HL-60 (cell line): ENCODE results near the gene LGI1.

Experiments
- CTCF ChIP-seq: IDR thresholded peaks from one replicate; pipeline ENCODE4 v1.5.1; 2011; ENCODE audit warnings: low read length, control low read depth, inconsistent platforms; ENCODE audit not compliant: insufficient read depth
- GABPA ChIP-seq: IDR thresholded peaks from 2 replicates; pipeline ENCODE4 v1.6.1; 2012; ENCODE audit warnings: low read depth
- POLR2AphosphoS5 ChIP-seq: IDR thresholded peaks from 2 replicates; pipeline ENCODE4 v1.6.1; 2012; ENCODE audit warnings: low read depth
- REST ChIP-seq: IDR thresholded peaks from 2 replicates; pipeline ENCODE4 v1.6.1; 2012; ENCODE audit warnings: low read depth; ENCODE audit not compliant: insufficient replicate concordance

- no peak for TF ChIP-seq POLR2AphosphoS5
- no peak for TF ChIP-seq CTCF
- TF ChIP-seq GABPA: no peak
- no peak for TF ChIP-seq REST
Measured at GRCh38 chr10:93804200-93804599, 46.5 kb downstream of the LGI1 start.
